ENCODE results near the gene EFS. TPM values are rescaled to one million over a fixed set of nuclear protein-coding genes. Genes with fewer than 3 reads are reported as not detected.
A peak's percentile ranks its signal among the peaks of the same experiment; 100 is the strongest.

Gene EFS
- total and polyA plus RNA-seq, 2 of the 8 experiments (the other 6 are each of a cell fraction or from before 2014, with no cell fraction given) = 27.8 to 28.6 TPM

- no peak overlapping the region for H3K18ac ChIP-seq (ENCODE audit: extremely low read depth, low read length)
- no peak overlapping the region for H3K56ac ChIP-seq (replicated peaks; ENCODE audit: insufficient read length, low read depth, low read length)
- TF ChIP-seq CEBPB (IDR thresholded peaks at IDR 0.05; ENCODE audit: low read depth, low read length) (no peak), RXRA (IDR thresholded peaks at IDR 0.05; ENCODE audit: insufficient read depth, low read depth, low read length) (no peak), RBBP5 (IDR thresholded peaks at IDR 0.05; ENCODE audit: borderline replicate concordance, low read depth, low read length) (no peak), SP1 (IDR thresholded peaks at IDR 0.05; ENCODE audit: low read depth, low read length) (no peak), POLR2AphosphoS5 (IDR thresholded peaks at IDR 0.05; ENCODE audit: low read depth, low read length) (no peak), EP300 (IDR thresholded peaks at IDR 0.05; ENCODE audit: borderline replicate concordance in 1 of 2, low read depth in 2 of 2, low read length in 2 of 2) (no peak)
- peaks cover 0 to 3% of the 10 kb centered on the region in 2 experiments for H4K20me1 ChIP-seq (replicated peaks in 1 of 2; ENCODE audit: control insufficient read depth in 1 of 2, insufficient read depth in 2 of 2, low read length in 2 of 2)
- no peak overlapping the region for H4K8ac ChIP-seq (ENCODE audit: extremely low read depth, insufficient read depth, low read length)
- H2BK5ac ChIP-seq (ENCODE audit: low read depth, low read length) = no peak overlapping the region
- H2BK120ac ChIP-seq (replicated peaks; ENCODE audit: low read depth, low read length) = no peak overlapping the region
- POLR2A ChIA-PET (ENCODE audit: partially characterized antibody) = interaction anchor here (0.6 to 6.4 kb wide), 11 partner anchors 10 to 213 kb away, joined by 3 to 73 read pairs (median 4); partner anchors contain the start of genes CMTM5, EFS and PABPN1
- no peak overlapping the region for H2BK20ac ChIP-seq (ENCODE audit: low read length)
- FAIRE-seq = no peak
- H3K9ac ChIP-seq (replicated peaks in 1 of 4; ENCODE audit: extremely low read depth in 1 of 4, low read depth in 3 of 4, low read length in 3 of 4) = no peak overlapping the region
- peaks cover 0 to 11% (median 5%) of the 10 kb centered on the region in 4 experiments; a peak in 4 of 8 replicates for H3K36me3 ChIP-seq (ENCODE audit: control insufficient read depth in 2 of 4, insufficient read depth in 4 of 4, low read length in 3 of 4)
- peaks cover 10% of the 10 kb centered on the region for H3K23me2 ChIP-seq (ENCODE audit: low read depth, low read length)
- no peak overlapping the region for H4K5ac ChIP-seq (ENCODE audit: insufficient read length, low read depth, low read length)
- no peaks in the 10 kb centered on the region for H3K79me1 ChIP-seq (ENCODE audit: low read depth, low read length)
- H3K79me2 ChIP-seq (ENCODE audit: control insufficient read depth in 1 of 2, insufficient read depth in 2 of 2, low read length in 2 of 2) = no peaks in the 10 kb centered on the region
- H2AK5ac ChIP-seq (ENCODE audit: low read depth, low read length) = peak overlapping the region; percentile 41; the same call in 1 of the 2 replicates
- H3K27ac ChIP-seq (ENCODE audit: low read depth, low read length) = no peak overlapping the region
- H2BK15ac ChIP-seq (ENCODE audit: low read length) = no peak overlapping the region
- CTCF ChIA-PET (ENCODE audit: partially characterized antibody) = interaction anchor here (0.8 to 20.9 kb wide), 12 partner anchors 8 to 295 kb away, joined by 3 to 333 read pairs (median 4); partner anchors contain the start of genes CMTM5, IL25 and MYH7
- H3K4me3 ChIP-seq (ENCODE audit: extremely low read depth in 1 of 4, insufficient read depth in 2 of 4, low read depth in 3 of 4, low read length in 4 of 4) = peak overlapping the region in 2 of 4 experiments; percentile 72 to 84; a peak in 2 of 8 replicates
- peaks cover 0 to 3% (median 2%) of the 10 kb centered on the region in 4 experiments; a peak in 4 of 7 replicates for H3K4me1 ChIP-seq (replicated peaks in 1 of 4; ENCODE audit: control insufficient read depth in 3 of 4, insufficient read depth in 4 of 4, low read length in 3 of 4)
- H2AFZ ChIP-seq (ENCODE audit: low read length) = no peak overlapping the region
- H3K4me2 ChIP-seq (ENCODE audit: insufficient read depth in 1 of 2, low read depth in 2 of 2, low read length in 2 of 2) = peak overlapping the region; percentile 59 to 92; a peak in 2 of 4 replicates
- peaks cover 0 to 14% (median 10%) of the 10 kb centered on the region in 4 experiments; a peak in 6 of 7 replicates for H3K27me3 ChIP-seq (replicated peaks in 1 of 4; ENCODE audit: control insufficient read depth in 3 of 4, extremely low read depth in 1 of 4, insufficient read depth in 3 of 4, low read length in 3 of 4)
- H4K91ac ChIP-seq (replicated peaks; ENCODE audit: insufficient read length, low read length) = no peak overlapping the region
- H3K23ac ChIP-seq (ENCODE audit: insufficient read length) = no peak overlapping the region
- DNase-seq (ENCODE audit: low read depth in 1 of 2, low spot score in 2 of 2) = no peak
- H3K14ac ChIP-seq (ENCODE audit: insufficient read length) = no peak overlapping the region
- H3K4ac ChIP-seq (replicated peaks; ENCODE audit: insufficient read length, low read depth, low read length) = no peak overlapping the region
- 84% methylated on average over 5 of the region's 5 CpGs; no CpG with 5 or more reads in 1 of the 2 experiments for WGBS, 2 experiments (ENCODE audit: extremely low coverage in 1 of 2, insufficient coverage in 1 of 2, insufficient read length in 1 of 2, insufficient replicate concordance in 2 of 2, low coverage in 1 of 2, low lambda C conversion rate in 2 of 2, missing lambda C conversion rate in 1 of 2)
- H2BK12ac ChIP-seq (ENCODE audit: low read depth, low read length) = peak overlapping the region; percentile 45; the same call in 1 of the 2 replicates
- no peaks in the 10 kb centered on the region for H3K9me3 ChIP-seq (ENCODE audit: insufficient read depth in 2 of 2, low read depth in 1 of 2, low read length in 1 of 2)
These were observed 11.6 kb downstream of the EFS start for GRCh38 chr14:23353433-23353780.
